HEK293T (cell line): ENCODE measurements around the gene CCDC134.

Experiments used
- CTCF ChIA-PET: fragments of 350-600 bp; formaldehyde crosslinking; extraction: SDS; loops from one replicate; lab custom pipeline; 2021; ENCODE audit warnings: antibody characterized with exemption, inconsistent platforms; lab: Yijun Ruan, JAX
- POLR2A ChIA-PET: fragments of 350-600 bp; formaldehyde crosslinking; extraction: SDS; loops from one replicate; lab custom pipeline; 2020; ENCODE audit warnings: antibody characterized with exemption, inconsistent platforms; lab: Yijun Ruan, JAX
- DNase-seq: peaks from one replicate; pipeline ENCODE4 v3.0.0; 2012; ENCODE audit warnings: mixed read lengths; ENCODE audit errors: extremely low spot score
- ARNT ChIP-seq: fragments of 450-650 bp; IDR thresholded peaks from 2 replicates; pipeline ENCODE4 v1.6.1; 2017; ENCODE audit warnings: mild to moderate bottlenecking
- CTBP1 ChIP-seq: fragments of 450-650 bp; IDR thresholded peaks from 2 replicates; pipeline ENCODE4 v1.6.1; 2016; ENCODE audit warnings: borderline replicate concordance
- FOXA1 ChIP-seq: fragments of 450-650 bp; IDR thresholded peaks from 2 replicates; pipeline ENCODE4 v1.6.1; 2016; ENCODE audit warnings: mild to moderate bottlenecking
- FOXK2 ChIP-seq: fragments of 450-650 bp; IDR thresholded peaks from 2 replicates; pipeline ENCODE4 v1.6.1; 2016; ENCODE audit warnings: mild to moderate bottlenecking
- FOXM1 ChIP-seq: fragments of 450-650 bp; IDR thresholded peaks from 2 replicates; pipeline ENCODE4 v1.6.1; 2017; ENCODE audit warnings: mild to moderate bottlenecking, borderline replicate concordance
- HDGF ChIP-seq: fragments of 450-650 bp; IDR thresholded peaks from 2 replicates; pipeline ENCODE4 v1.6.1; 2017; ENCODE audit warnings: antibody characterized with exemption, borderline replicate concordance
- L3MBTL2 ChIP-seq: fragments of 450-650 bp; conservative IDR thresholded peaks from 2 replicates; pipeline ENCODE4 v1.6.1; 2016; ENCODE audit warnings: mild to moderate bottlenecking
- LEF1 ChIP-seq: fragments of 450-650 bp; IDR thresholded peaks from 2 replicates; pipeline ENCODE4 v1.6.1; 2017; ENCODE audit warnings: mild to moderate bottlenecking, borderline replicate concordance
- NFRKB ChIP-seq: fragments of 450-650 bp; IDR thresholded peaks from 2 replicates; pipeline ENCODE4 v1.6.1; 2016; ENCODE audit warnings: mild to moderate bottlenecking, moderate library complexity
- PKNOX1 ChIP-seq: fragments of 450-650 bp; IDR thresholded peaks from 2 replicates; pipeline ENCODE4 v1.6.1; 2016
- SP1 ChIP-seq: fragments of 450-650 bp; IDR thresholded peaks from 2 replicates; pipeline ENCODE4 v1.6.1; 2017
- SUZ12 ChIP-seq: fragments of 450-650 bp; IDR thresholded peaks from 2 replicates; pipeline ENCODE4 v1.6.1; 2016; ENCODE audit warnings: mild to moderate bottlenecking
- TARDBP ChIP-seq: fragments of 450-650 bp; IDR thresholded peaks from 2 replicates; pipeline ENCODE4 v1.6.1; 2016
- ZNF384 ChIP-seq: fragments of 450-650 bp; IDR thresholded peaks from 2 replicates; pipeline ENCODE4 v1.6.1; 2016

Gene CCDC134

GRCh38 chr22:41822317-41823057 lies 22.0 kb downstream of the CCDC134 start:
- TF ChIP-seq TARDBP (no peak), L3MBTL2 (no peak), SP1 (no peak), ZNF384 (no peak), LEF1 (no peak), FOXA1 (no peak), PKNOX1 (no peak), ARNT (no peak), FOXK2 (no peak), FOXM1 (no peak), SUZ12 (no peak), NFRKB (no peak)
- POLR2A ChIA-PET: interaction anchor here (0.9 to 1.9 kb wide), 2 partner anchors 10 to 22 kb away, joined by 3 to 13 read pairs; partner anchors contain the start of genes CCDC134 and SREBF2
- CTCF ChIA-PET: no interaction called here
- peak; percentile 23 for DNase-seq

DNA sequence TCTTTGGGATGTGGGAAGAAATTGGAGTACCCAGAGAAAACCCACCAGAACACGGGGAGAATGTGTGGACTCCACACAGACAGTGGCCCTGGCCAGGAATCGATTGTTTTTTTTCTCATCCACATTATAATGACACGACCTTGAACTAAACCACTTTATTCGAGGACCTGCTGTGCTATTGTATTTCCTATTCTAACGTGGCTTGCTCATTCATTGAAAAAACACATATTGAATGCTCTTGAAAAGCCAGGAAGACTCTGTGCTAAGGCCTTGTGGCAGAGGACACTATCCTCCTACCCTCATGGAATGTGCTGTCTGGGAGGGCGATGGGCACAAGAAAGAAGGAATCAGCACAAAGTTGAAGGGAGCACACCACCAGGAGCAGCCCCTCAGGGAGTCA lies 23.3 kb downstream of the CCDC134 start:
- TF ChIP-seq ZNF384 (no peak), FOXM1 (no peak)
- no peak for DNase-seq
- CTCF ChIA-PET: no interaction called here
- POLR2A ChIA-PET: no interaction called here

DNA sequence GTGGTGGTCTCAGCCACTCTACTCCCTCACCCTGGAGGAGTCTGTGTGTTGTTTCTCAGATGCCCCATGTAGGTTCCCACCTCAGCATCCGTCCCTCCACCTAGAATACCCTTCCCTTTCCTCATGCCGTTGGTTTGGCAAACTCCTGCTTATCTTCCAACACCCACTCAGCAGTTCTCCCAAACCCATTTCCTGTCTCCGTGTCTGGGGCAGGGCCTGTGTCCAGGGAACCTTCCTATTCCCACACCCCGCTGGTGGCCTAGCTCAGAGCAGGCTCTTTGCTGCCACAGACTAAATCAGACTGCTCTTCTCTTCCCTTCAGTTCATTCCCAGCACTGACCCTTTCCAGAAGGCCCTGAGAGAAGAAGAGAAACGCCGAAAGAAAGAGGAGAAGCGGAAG lies 24.9 kb downstream of the CCDC134 start:
- DNase-seq: no peak
- TF ChIP-seq HDGF (no peak), SP1 (no peak), ARNT (no peak), L3MBTL2 (no peak), CTBP1 (no peak), PKNOX1 (no peak), TARDBP (no peak)
- POLR2A ChIA-PET: interaction anchor here (0.8 to 1.4 kb wide), 2 partner anchors 25 to 122 kb away, joined by 3 to 6 read pairs; partner anchors contain the start of genes CCDC134 and CENPM
- CTCF ChIA-PET: no interaction called here

- no peak for DNase-seq
- ChIA-PET POLR2A (interaction anchor here (0.7 to 1.4 kb wide), 2 partner anchors 25 to 121 kb away, joined by 3 to 6 read pairs; partner anchors contain the start of gene CENPM), CTCF (no interaction called here)
- no peak for TF ChIP-seq PKNOX1
Observed at GRCh38 chr22:41826021-41826420, 25.5 kb downstream of the CCDC134 start.

- no peak for DNase-seq
- no peak for TF ChIP-seq SUZ12
- no peak for TF ChIP-seq LEF1
- TF ChIP-seq PKNOX1: no peak
- no peak for TF ChIP-seq SP1
- no peak for TF ChIP-seq L3MBTL2
- TF ChIP-seq TARDBP: no peak
- CTCF ChIA-PET: interaction anchor here (0.6 kb wide), 1 partner anchor 345 kb away, joined by 3 read pairs; no protein-coding TSS in a partner anchor
- POLR2A ChIA-PET: interaction anchor here (0.5 to 3.0 kb wide), 4 partner anchors 26 to 1290 kb away, joined by 3 to 14 read pairs (median 4); partner anchors contain the start of genes CCDC134 and CENPM
Observed at GRCh38 chr22:41826430-41827383, 26.2 kb downstream of the CCDC134 start.

- DNase-seq: no peak
- POLR2A ChIA-PET: interaction anchor here (3.0 kb wide), 1 partner anchor 28 kb away, joined by 14 read pairs; the partner anchor contains the start of gene CCDC134
- TF ChIP-seq SP1 (no peak), FOXK2 (no peak)
- CTCF ChIA-PET: no interaction called here
Observed at GRCh38 chr22:41827671-41828070, 27.2 kb downstream of the CCDC134 start.
